ENCODE measurements around the gene EPSTI1. TPM values are rescaled to one million over a fixed set of nuclear protein-coding genes. Genes with fewer than 3 reads are reported as not detected.

EPSTI1 gene
- total RNA-seq, 1 donor from 2014 or later, result 6.0 TPM

DNA sequence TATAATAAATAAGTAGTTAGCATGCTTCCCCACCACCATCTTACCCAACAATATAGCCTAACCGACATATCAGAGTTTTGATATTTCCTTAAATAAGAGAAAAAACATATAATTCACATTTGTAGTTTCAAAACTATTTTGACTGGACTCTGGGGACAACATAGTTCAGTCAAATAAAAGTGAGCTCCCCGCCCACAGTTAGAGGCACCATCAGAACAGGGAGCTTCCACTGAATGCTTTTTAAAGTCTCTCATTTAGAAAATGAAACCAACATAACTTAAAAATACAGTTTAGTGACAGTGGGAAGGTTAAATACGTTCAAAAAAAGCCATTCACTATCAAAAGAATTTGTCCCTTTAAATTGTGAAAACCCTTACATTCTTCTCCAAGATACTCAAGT, 92.8 kb downstream of the EPSTI1 start:
- DNase-seq (ENCODE audit: low spot score, unreplicated experiment), result no peak
- no peaks in the 10 kb centered on the region for H3K27me3 Mint-ChIP-seq
- no peaks in the 10 kb centered on the region for H3K36me3 Mint-ChIP-seq (ENCODE audit: insufficient read depth)
- no peaks in the 10 kb centered on the region for H3K4me1 Mint-ChIP-seq (ENCODE audit: low read depth)
- no peaks in the 10 kb centered on the region for H3K9me3 Mint-ChIP-seq (ENCODE audit: low read depth)
- TF ChIP-seq, protein P1, sequence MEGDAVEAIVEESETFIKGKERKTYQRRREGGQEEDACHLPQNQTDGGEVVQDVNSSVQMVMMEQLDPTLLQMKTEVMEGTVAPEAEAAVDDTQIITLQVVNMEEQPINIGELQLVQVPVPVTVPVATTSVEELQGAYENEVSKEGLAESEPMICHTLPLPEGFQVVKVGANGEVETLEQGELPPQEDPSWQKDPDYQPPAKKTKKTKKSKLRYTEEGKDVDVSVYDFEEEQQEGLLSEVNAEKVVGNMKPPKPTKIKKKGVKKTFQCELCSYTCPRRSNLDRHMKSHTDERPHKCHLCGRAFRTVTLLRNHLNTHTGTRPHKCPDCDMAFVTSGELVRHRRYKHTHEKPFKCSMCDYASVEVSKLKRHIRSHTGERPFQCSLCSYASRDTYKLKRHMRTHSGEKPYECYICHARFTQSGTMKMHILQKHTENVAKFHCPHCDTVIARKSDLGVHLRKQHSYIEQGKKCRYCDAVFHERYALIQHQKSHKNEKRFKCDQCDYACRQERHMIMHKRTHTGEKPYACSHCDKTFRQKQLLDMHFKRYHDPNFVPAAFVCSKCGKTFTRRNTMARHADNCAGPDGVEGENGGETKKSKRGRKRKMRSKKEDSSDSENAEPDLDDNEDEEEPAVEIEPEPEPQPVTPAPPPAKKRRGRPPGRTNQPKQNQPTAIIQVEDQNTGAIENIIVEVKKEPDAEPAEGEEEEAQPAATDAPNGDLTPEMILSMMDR (IDR thresholded peaks at IDR 0.05; ENCODE audit: unreplicated experiment), result no peak
- no peak overlapping the region for H3K27ac Mint-ChIP-seq
- no peak overlapping the region for H3K4me3 Mint-ChIP-seq (ENCODE audit: low read depth)

DNA sequence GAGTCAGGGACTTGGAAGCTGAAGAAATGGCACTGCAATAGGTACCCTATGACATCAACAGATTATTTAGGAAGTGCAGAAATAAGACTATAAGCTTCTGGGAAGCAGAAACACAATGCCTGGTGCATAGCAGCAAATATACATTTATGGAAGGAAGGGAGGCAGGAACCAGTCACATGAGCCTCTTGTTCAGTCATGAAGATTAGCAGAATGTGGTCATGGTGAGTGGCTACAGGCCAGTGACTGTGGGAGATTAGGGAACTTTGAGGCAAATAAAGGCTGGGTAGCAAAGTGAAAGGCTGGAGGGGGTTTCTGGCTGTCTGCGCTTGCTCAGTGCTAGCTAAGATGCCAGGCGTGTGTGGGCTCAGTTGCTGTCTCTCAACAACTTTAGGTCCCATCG, 96.3 kb downstream of the EPSTI1 start:
- no peaks in the 10 kb centered on the region for H3K36me3 Mint-ChIP-seq (ENCODE audit: insufficient read depth)
- TF ChIP-seq, protein P1 (IDR thresholded peaks at IDR 0.05; ENCODE audit: unreplicated experiment), result no peak
- no peaks in the 10 kb centered on the region for H3K27me3 Mint-ChIP-seq
- no peaks in the 10 kb centered on the region for H3K4me1 Mint-ChIP-seq (ENCODE audit: low read depth)
- no peaks in the 10 kb centered on the region for H3K9me3 Mint-ChIP-seq (ENCODE audit: low read depth)
- no peak overlapping the region for H3K27ac Mint-ChIP-seq
- no peak for DNase-seq (ENCODE audit: low spot score, unreplicated experiment)
- H3K4me3 Mint-ChIP-seq (ENCODE audit: low read depth), result no peak overlapping the region

DNA sequence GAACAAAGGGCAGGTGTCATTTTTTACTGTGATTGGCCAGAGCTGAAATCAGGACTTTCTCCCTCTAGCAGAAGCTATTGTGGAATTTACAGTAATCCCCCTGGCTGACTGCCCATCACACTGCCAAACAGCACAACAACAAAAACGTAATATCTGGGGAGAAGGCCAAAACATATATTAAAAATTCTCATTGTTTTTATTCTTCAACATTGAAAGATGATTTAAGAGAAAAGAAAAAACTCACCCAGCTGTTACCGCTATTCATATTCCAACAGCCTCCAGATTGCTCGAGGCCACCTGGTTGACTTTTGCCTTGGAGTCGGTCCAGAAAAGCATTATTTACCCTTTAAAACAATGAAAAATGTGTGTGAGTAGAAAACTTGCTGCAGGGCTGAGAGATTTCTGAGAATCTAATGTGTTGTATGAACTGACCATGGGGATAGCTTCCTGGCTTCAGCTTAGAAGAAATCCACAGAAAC, 97.2 kb downstream of the EPSTI1 start:
- Mint-ChIP-seq H3K4me3 (ENCODE audit: low read depth) (no peak overlapping the region), H3K27me3 (no peaks in the 10 kb centered on the region), H3K36me3 (ENCODE audit: insufficient read depth) (no peaks in the 10 kb centered on the region), H3K27ac (no peak overlapping the region), H3K9me3 (ENCODE audit: low read depth) (no peaks in the 10 kb centered on the region), H3K4me1 (ENCODE audit: low read depth) (no peaks in the 10 kb centered on the region)
- no peak for DNase-seq (ENCODE audit: low spot score, unreplicated experiment)
- TF ChIP-seq, protein P1 (IDR thresholded peaks at IDR 0.05; ENCODE audit: unreplicated experiment), result no peak

DNA sequence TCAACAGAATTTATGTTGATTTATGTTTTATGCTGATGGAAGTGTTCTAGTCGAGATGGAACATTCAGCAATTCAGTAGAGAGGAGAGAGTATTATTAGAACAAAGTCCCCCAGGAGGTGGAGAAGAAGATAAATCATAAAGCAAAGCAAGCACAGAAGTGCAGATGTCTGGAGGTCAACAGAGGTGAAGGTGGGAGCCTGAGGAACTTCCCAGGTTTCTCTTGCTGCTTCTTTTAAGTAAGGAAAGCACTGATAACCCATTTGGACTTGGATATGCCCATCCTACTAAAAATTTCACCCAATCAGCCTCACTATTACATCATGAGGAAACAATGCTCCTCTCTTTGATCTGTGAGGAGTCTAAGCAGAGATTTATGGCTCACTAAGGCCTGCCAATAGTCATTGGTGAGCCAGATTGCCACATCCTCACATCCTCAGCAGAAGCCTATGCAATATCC, 98.8 kb downstream of the EPSTI1 start:
- no peak for DNase-seq (ENCODE audit: low spot score, unreplicated experiment)
- Mint-ChIP-seq H3K9me3 (ENCODE audit: low read depth) (no peaks in the 10 kb centered on the region), H3K27me3 (no peaks in the 10 kb centered on the region), H3K36me3 (ENCODE audit: insufficient read depth) (no peaks in the 10 kb centered on the region), H3K4me1 (ENCODE audit: low read depth) (no peaks in the 10 kb centered on the region), H3K4me3 (ENCODE audit: low read depth) (no peak overlapping the region), H3K27ac (no peak overlapping the region)
- TF ChIP-seq, protein P1 (IDR thresholded peaks at IDR 0.05; ENCODE audit: unreplicated experiment), result no peak

DNA sequence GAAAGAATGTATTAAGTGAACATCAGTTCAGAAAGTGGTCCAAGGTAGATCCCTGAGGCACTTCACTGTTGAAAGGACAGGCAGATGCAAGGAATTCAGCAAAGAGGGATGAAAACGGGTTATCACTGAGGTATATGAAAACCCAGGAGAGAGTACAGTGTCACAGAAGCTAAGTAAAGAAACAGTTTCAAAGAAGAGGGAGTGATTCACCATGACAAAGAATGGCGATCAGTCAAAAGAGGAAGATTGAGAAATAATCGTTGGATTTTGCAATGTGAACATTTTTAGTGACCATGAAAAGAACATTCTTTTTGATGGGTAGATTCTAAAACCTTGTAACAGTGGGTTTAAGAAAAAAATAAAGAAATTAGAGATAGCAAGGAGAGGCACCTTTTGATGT, 99.3 kb downstream of the EPSTI1 start:
- Mint-ChIP-seq H3K36me3 (ENCODE audit: insufficient read depth) (no peaks in the 10 kb centered on the region), H3K27ac (no peak overlapping the region), H3K4me1 (ENCODE audit: low read depth) (no peaks in the 10 kb centered on the region), H3K27me3 (no peaks in the 10 kb centered on the region), H3K4me3 (ENCODE audit: low read depth) (no peak overlapping the region), H3K9me3 (ENCODE audit: low read depth) (no peaks in the 10 kb centered on the region)
- no peak for DNase-seq (ENCODE audit: low spot score, unreplicated experiment)
- TF ChIP-seq, protein P1 (IDR thresholded peaks at IDR 0.05; ENCODE audit: unreplicated experiment), result no peak

All from progenitor cell of endocrine pancreas (in vitro differentiated cells).